ENCODE results near the gene HSD17B10. TPM values are rescaled to one million over a fixed set of nuclear protein-coding genes. Genes with fewer than 3 reads are reported as not detected.

Gene HSD17B10
- total RNA-seq = 32.5 and 32.9 TPM in 2 replicates

DNA sequence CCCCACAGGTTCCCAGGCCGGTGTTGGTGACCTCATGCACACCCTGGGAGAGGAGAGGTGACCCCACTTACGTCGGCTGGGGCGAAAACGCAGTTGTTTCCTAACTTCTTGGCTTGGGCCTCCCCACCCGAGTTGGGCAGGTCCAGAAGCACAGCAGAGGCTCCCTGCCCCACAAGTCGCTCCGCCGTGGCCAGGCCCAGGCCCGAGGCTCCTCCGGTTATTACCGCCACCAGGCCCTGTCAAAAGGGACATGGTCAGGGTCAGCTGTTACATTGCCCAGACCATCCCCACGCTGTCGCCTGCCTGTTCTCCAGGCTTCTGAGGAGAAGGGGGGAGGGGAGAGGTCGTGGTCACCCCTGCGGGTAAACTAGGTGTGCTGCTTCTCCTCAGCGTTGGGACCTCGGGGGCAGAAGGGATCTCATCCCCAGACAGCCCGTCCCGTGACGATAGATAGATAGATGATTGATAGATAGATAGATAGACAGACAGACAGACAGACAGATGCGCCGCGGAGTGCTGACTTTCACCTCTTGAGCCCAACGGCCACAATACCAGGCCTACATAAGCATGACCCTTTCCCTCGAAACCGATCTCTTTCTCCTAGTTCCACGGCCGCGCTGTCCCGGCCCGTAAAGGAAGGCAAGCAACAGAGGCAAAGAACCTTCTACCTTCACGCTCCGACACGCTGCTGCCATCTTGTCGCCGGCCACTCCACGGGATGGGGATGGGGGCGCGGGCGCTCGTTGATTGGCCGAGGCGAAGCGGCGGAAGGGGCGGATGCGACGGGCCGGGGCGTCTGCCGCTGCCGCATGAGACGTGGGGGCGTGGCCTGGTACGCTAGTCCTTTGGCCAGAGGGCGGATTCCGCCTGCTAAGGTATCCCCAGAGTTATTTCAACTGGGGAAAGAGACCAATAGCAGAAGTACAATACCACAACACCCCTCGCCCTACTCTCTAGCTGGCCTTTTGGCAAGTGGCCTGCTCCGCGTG lies at the start of gene HSD17B10:
HSD17B10 (minus strand) TSS at position 720 of the 989 bp plus-strand sequence; CDS start at position 695, 25 bp downstream.

DNA sequence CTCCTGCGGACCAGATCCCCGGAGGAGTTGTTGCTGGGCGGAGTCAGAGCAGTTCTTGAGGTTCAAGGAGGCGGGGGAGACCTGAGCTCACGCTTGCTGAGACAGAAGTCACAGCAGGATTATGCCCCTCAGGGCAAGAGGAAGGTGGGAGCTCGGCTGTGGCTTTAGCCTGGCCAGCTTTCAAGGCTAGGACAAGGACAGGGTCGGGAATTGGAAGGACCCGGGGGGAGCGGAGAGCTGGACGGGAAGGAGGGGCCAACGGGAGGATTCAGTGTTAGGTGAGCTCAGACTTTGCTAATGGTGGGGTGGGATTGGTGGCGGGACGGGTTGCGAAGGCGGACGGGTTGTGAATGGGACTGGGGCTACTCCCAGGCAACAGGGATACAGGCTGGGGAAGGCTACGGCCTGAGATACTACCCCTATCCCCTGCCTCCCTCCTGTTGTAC lies 11.3 kb downstream of the HSD17B10 start, which contains the start of gene RIBC1:
RIBC1 (plus strand) TSS at position 13 of the 446 bp plus-strand sequence. CDS start 3,404 bp downstream, outside the sequence.

DNA sequence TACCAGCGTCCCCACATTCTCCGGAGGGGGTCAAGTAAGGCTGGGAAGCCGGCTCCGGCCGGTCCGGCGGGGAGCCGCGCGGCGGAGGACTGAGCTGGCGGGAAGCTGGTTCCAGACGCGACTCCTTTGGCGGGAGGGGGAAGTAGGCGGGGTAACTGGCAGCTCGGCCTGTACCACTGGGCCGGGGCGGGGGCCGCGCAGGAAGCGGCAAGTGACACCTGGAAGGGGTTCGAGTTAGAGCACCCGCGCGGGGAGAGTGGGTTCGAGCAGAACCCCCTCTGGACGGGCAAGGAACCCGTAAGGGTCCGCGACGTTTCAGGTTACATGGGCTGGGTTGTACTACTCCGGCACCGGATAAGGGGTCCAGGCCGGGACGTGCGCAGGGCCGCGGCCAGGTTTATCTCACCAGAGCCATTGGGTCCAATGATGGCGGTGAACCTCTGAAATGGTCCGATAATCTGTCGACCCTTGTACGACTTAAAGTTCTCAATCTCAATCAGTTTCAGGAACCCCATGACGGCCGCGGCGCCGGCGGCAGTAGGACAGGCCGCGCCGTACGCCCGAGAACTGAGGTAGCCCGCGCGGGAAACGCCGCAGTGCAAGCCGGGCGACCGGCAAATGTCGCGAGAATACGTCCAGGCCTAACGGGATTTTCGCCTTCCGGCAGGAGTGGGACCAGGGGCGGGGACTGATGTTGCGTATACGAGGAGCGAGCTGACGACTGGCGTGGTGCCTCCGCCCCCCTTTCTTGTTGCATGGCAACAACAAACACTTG lies 11.9 kb downstream of the HSD17B10 start, which contains the start of gene SMC1A:
SMC1A (minus strand) TSS at position 569 of the 775 bp plus-strand sequence; CDS start at position 515, 54 bp downstream.

Small RNA genes within 50 kb of the gene (small RNA-seq; reads per million reads assigned to genes)
- not detected for gene MIR6857
- 1.1 reads per million, percentile 46 among the genes with 10 or more reads in this experiment for gene VTRNA3-1P

Other genes with a start within 250 kb of the HSD17B10 start
- gene KDM5C, start 209.2 kb downstream of the HSD17B10 start, total RNA-seq = 61.5 and 94.3 TPM in 2 replicates
- gene IQSEC2, start 152.8 kb downstream of the HSD17B10 start, total RNA-seq = 13.6 and 14.8 TPM in 2 replicates
- gene SMC1A, start 11.7 kb downstream of the HSD17B10 start, total RNA-seq = 15.3 and 22.6 TPM in 2 replicates
- gene RIBC1, start 11.5 kb downstream of the HSD17B10 start, total RNA-seq = 0.26 and 0.54 TPM in 2 replicates

All from articular chondrocyte of knee joint (primary cell).